ENCODE data around the gene MATN4. TPM values are rescaled to one million over a fixed set of nuclear protein-coding genes. Genes with fewer than 3 reads are reported as not detected.

The MATN4 gene
- total RNA-seq, 2 donors from 2014 or later: not detected

GRCh38 chr20:45257161-45257560, 50.9 kb downstream of the MATN4 start:
- Histone ChIP-seq H3K27me3 (no peaks in the 10 kb centered on the region), H3K27ac (no peak overlapping the region), H3K36me3 (no peaks in the 10 kb centered on the region), H3K9me3 (no peaks in the 10 kb centered on the region), H3K4me3 (no peak overlapping the region), H3K4me1 (peaks cover 0 to 7% of the 10 kb centered on the region in 2 donors)
- no peak for TF ChIP-seq CTCF (IDR thresholded peaks at IDR 0.05)
- no peak for DNase-seq (ENCODE audit: low spot score)

GRCh38 chr20:45254383-45255262, 53.5 kb downstream of the MATN4 start, which contains the start of gene SLPI:
TSS of gene SLPI (minus strand) at chr20:45254564. CDS start at chr20:45254543, 21 bp downstream.
- no peak within 1 kb of the TSS for H3K4me3 ChIP-seq
- H3K4me1 ChIP-seq: peaks cover 0 to 7% of the 10 kb centered on the region in 2 donors
- peak; percentile 66 for DNase-seq (ENCODE audit: low spot score)
- TF ChIP-seq CTCF (IDR thresholded peaks at IDR 0.05): no peak
- no peaks in the 10 kb centered on the region for H3K9me3 ChIP-seq
- H3K36me3 ChIP-seq: no peaks in the 10 kb centered on the region
- H3K27ac ChIP-seq: no peak within 1 kb of the TSS
- H3K27me3 ChIP-seq: no peaks in the 10 kb centered on the region

DNA sequence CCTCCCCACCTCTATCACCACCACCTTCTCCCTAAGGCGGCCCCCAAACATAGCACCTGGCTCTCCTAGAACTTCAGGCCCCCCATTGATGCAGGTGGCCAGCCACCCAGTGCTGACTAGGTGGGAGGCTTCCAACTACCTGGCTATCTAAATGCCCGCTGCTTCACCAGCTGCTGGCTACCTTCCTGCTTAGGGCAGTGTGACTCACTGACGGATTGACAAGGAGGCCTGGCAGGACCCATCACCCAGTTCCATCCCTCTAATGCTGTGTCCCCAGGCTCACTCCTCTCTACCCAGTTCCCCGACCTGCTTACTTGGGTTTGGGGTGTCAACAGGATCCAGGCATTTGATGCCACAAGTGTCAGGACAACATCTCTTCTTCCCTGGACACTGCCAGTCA, 54.8 kb downstream of the MATN4 start:
- Histone ChIP-seq H3K9me3 (no peaks in the 10 kb centered on the region), H3K36me3 (no peaks in the 10 kb centered on the region), H3K27me3 (no peaks in the 10 kb centered on the region), H3K4me3 (no peak overlapping the region), H3K27ac (no peak overlapping the region), H3K4me1 (peaks cover 0 to 7% of the 10 kb centered on the region in 2 donors)
- TF ChIP-seq CTCF (IDR thresholded peaks at IDR 0.05): no peak
- DNase-seq (ENCODE audit: low spot score): no peak

- peaks cover 0 to 7% of the 10 kb centered on the region in 2 donors for H3K4me1 ChIP-seq
- H3K9me3 ChIP-seq: no peaks in the 10 kb centered on the region
- no peak overlapping the region for H3K27ac ChIP-seq
- H3K4me3 ChIP-seq: no peak overlapping the region
- no peak for TF ChIP-seq CTCF (IDR thresholded peaks at IDR 0.05)
- no peak for DNase-seq (ENCODE audit: low spot score)
- no peaks in the 10 kb centered on the region for H3K36me3 ChIP-seq
- no peaks in the 10 kb centered on the region for H3K27me3 ChIP-seq
Measured at GRCh38 chr20:45251884-45252560, 56.1 kb downstream of the MATN4 start.

GRCh38 chr20:45248609-45249008, 59.5 kb downstream of the MATN4 start:
- H3K4me1 ChIP-seq: no peaks in the 10 kb centered on the region
- no peak overlapping the region for H3K27ac ChIP-seq
- TF ChIP-seq CTCF (IDR thresholded peaks at IDR 0.05): no peak
- no peak overlapping the region for H3K4me3 ChIP-seq
- no peaks in the 10 kb centered on the region for H3K36me3 ChIP-seq
- no peaks in the 10 kb centered on the region for H3K9me3 ChIP-seq
- no peak for DNase-seq (ENCODE audit: low spot score)
- no peaks in the 10 kb centered on the region for H3K27me3 ChIP-seq
